ENCODE results near the gene GEMIN7. TPM values are rescaled to one million over a fixed set of nuclear protein-coding genes. Genes with fewer than 3 reads are reported as not detected.

Gene GEMIN7
- total and polyA plus RNA-seq, 2 of the 13 experiments (the other 11 are each of a cell fraction or from before 2014, with no cell fraction given): 24.1 to 30.6 TPM

GRCh38 chr19:45128146-45128545 lies 49.1 kb downstream of the GEMIN7 start (continued):
- TF ChIP-seq ZBTB40 (IDR thresholded peaks at IDR 0.05): peak; percentile 56
- peak; percentile 97 for TF ChIP-seq ZBTB40 (CRISPR knock-in tag; IDR thresholded peaks at IDR 0.05)
- no peak for TF ChIP-seq ZBTB2 (CRISPR knock-in tag; IDR thresholded peaks at IDR 0.05; ENCODE audit: low read depth)
- TF ChIP-seq ZNF749 (CRISPR knock-in tag; IDR thresholded peaks at IDR 0.05; ENCODE audit: borderline replicate concordance): no peak
